ENCODE results near the gene CEBPB.
"Not testable (repeated sequence)": the region's sequence is repeated elsewhere in the genome, so short reads cannot be mapped to it uniquely, and the experiment has no call there.

The CEBPB gene

GRCh38 chr20:50190251-50191064 is at the start of gene CEBPB:
TSS of gene CEBPB (plus strand) at chr20:50190830. CDS start at chr20:50191034, 204 bp downstream.
- DNase-seq = peak; percentile 87

GRCh38 chr20:50141018-50141675 is 49.5 kb upstream of the CEBPB start:
- DNase-seq = no peak

GRCh38 chr20:50141811-50142561 is 48.6 kb upstream of the CEBPB start:
- no peak for DNase-seq

GRCh38 chr20:50142812-50143211 is 47.8 kb upstream of the CEBPB start:
- no peak for DNase-seq

- DNase-seq = peak; percentile 63
Observed at GRCh38 chr20:50144362-50144761, 46.3 kb upstream of the CEBPB start.

DNA sequence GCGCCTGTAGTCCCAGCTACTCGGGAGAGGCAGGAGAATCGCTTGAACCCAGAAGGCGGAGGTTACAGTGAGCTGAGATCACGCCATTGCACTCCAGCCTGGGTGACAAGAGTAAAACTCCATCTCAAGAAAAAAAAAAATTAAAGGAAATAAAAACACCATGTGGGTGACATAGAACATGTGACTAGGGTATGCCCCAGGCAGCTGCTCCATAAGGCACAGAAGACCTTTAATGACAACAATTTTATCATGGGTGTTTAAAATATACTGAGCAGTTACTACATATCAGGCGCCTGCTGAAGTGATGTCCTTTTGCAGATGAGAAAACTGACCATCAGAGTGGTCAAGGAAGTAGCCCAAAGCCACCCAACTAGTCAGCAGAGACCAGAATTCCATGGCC is 45.1 kb upstream of the CEBPB start:
- DNase-seq = no peak

DNA sequence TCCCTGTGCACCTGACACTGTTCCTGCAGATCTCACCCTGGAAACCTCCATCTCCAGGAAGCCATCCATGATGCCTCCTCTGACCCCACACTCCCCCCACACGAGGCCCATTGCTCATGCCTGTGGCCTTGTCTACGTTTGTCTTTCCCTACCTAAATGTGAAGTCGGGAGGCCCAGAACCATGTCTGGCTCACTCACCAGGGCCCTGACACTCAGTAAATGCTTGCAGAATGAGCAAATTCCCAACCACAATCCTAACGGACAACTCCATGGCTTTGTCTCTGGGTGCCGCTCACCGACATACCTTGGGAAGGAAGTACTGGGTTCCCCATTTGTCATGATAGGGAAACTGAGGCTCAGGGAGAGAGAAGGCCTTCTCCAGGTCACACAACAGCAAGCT is 44.4 kb upstream of the CEBPB start:
- DNase-seq = no peak

DNA sequence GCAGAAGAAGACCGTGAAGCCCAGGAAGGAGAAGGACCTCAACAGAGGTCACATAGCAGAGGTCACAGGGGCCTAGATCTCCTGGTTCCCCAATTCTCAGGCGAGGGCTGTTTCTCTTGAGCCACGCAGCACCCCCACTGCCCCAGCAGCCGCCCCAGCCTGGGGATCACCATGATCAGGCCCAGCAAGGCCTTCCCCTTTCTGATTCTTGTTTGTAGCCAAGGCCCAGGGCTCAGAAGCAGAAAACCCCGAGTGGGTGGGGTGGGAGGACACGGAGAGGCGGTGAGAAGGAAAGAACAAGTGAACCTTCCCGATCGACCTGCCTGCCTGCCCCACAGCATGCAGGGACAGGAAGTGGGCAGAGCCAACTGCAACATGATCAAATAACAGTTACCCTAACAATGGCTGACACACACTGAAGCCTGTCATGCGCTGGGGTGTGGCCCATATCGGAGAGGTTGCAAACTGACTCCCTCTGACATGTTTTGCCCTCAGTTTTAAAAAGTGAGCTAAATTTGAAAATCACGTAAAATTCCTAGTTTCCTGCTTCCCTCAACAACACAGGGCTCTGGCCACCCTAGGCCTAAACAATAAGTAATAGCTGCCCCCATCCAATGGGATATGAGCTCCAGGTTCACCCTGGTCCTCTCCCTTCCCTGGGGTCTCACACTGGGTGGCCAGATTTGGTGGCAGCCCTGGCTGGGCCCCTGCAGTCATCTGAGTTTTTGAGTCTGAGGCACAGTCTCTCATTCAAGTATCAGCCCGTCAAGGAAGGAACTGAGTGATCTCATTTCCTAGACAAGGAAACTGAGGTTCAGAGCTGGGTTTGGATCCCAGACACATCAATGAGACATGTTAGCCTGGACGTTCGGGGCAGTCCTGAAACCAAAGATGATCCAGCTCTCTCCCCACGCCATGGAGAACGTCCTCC is 43.6 kb upstream of the CEBPB start:
- peak; percentile 88 for DNase-seq

GRCh38 chr20:50149481-50150254 is 41.0 kb upstream of the CEBPB start:
- DNase-seq = no peak

DNA sequence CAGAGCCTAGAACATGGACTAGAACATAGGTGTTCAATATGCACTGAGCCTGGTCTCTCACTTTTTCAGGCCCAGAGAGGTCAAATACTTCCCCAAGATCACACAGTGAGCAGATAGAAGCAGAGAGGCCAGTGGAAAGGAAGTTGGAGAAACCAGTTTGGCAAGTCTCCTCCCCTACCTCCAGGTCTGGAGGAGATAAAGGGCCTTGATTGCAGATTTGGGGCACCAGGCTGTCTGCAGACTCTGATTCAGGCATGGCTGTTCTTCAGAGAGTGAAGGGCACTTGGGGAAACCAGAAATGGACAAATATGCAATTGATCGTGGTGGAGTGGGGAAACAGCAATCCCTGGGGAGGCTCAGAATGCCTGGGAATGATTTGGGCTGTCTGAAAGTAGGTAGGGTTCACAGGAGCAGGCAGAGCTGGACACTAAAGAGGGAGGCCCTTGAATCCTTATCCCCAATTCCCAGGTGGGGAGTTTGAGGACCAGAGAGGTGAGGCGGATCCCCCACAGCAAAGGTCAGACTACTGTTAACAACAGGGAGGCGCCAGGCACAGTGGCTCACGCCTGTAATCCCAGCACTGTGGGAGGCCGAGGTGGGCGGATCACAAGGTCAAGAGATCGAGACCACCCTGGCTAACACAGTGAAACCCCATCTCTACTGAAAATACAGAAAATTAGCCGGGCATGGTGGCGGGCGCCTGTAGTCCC is 39.4 kb upstream of the CEBPB start:
- DNase-seq = no peak

- DNase-seq = no peak
Observed at GRCh38 chr20:50152394-50153152, 38.1 kb upstream of the CEBPB start.

- DNase-seq = no peak
Observed at GRCh38 chr20:50153153-50153499, 37.5 kb upstream of the CEBPB start.

DNA sequence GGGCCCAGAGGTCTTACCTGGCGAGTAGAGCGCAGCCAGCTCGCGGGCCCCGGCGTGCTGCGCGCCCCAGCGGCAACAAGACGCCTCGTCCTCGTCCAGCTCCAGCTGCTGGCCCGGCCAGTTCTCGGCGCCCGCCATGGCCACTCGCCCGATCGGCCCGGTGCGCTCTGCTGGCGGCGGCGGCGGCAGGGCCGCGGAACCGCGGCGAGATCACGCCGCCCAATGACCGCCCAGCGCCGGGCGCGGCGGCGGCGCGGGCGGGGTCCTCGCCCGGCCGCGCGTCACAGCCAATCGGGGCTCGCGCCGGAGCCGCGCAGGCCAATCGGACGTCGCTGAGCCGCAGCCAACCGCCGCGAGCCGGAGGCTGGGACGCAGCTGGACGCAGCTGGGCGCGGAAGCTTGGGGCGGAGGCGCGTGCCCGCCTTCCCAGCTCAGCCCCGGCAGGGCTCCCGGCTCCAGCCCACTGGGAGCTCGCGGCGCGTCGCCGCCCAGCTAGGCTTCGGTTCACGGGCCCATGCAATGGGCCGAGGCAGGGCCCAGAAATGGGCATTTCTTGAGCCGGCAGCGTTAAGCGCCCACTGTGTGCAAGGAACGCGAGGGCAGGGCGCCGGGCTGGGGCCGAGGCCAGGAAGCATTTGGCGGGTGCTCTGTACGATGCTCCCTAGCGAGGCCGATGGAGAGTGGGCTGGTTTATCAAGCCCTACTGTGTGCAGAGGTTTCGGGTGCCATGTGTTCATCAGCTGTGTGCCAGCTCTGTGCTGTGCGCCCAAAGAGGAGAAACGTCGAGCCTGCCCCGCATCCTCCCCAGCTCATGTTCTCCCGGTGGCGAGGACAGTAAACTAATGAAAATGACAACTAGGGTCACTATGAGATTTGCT is 36.9 kb upstream of the CEBPB start, which contains the start of gene PEDS1:
Gene PEDS1, minus strand, starts transcription at position 224 of the 878 bp plus-strand sequence. Its CDS starts 86 bp downstream, at position 138.
- peak; percentile 83 for DNase-seq

DNA sequence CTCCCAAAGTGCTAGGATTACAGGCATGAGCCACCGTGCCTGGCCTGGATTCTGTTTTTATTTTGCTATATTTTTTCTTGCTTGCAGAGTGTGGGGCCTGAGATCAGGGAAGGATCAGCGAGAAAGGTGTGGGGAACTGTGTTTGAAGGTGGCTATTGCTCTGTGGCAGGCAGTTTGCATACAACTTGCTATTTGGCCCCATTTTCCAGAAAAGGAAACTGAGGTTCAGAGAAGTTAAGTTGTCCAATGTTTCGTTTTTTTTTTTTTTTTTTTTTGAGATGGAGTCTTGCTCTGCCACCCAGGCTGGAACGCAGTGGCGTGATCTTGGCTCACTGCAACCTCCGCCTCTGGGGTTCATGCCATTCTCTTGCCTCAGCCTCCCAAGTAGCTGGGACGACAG is 29.1 kb upstream of the CEBPB start:
- DNase-seq = not testable (repeated sequence)

DNA sequence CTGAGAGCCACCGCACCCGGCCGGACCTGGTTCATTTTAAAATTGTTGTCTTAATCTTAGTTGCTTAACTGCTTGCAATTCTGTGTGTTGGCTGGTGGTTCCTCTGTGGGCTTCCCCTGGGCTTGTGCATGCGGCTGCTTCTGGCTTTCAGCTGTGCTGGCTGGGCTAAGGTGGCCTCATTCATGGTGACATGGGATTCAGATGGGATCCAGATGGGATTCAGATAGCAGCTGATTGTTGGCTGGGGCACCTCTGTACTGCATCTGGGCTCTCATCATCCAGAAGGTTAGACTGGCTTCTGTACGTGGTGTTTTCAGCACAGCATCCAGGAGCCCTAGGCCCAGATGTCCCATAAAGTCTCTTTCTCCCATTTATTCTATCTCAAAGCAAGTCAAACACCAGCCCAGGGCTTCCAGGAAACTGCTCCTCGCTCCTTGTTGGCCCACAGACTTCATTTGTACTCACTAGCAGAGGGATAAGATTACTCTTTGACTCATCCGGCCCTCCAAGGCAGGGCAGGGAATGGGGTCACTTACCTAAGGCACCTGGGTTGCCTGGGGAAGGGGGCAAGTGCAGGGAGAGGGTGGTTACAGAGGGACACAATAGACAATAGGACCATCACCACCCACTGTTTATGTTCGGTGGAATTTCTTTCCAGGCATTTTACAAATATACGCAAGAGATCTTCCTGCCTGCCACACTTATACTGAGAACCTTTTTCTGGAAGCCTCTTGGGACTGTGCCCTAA is 26.9 kb upstream of the CEBPB start:
- no peak for DNase-seq

DNA sequence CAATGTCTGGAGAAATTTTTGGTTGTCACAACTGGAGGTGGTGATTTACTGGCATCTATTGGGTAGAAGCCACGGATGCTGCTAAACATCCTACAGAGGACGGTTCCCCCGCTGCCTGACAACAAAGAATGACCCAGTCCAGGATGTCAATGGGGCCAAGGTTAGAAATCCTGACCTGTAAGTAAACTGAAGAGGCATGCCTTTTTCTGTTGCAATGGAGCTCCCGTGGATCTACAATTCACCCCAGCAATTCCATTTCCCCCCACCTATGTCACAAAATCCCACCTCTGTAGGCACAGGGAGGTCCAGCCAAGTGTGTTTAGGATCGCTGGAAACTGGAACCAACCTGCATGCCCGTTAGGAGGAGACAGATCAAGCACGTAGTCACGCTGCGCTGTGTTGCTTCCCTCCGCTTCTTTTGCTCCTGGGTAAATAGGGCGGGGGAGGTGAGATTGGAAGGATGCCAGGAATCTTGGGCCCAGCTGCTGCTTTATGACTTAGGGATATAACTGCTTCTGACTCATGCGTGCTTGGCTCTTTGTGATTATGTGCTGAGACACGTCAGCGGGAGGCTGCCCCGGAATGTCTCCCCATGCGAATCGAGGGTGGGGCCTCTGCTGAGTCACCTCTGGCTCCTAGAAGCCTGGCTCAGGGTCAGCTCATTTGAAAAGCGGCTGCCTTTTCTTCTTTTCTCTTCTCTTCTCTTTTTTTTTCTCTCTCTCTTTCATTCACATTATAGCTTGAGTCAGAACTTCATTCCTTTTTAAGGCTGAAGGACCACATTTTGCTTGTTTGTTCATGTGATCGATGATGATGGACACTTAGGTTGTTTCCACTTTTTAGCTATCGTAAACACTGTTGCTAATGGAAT is 24.7 kb upstream of the CEBPB start:
- peak; percentile 90 for DNase-seq

DNA sequence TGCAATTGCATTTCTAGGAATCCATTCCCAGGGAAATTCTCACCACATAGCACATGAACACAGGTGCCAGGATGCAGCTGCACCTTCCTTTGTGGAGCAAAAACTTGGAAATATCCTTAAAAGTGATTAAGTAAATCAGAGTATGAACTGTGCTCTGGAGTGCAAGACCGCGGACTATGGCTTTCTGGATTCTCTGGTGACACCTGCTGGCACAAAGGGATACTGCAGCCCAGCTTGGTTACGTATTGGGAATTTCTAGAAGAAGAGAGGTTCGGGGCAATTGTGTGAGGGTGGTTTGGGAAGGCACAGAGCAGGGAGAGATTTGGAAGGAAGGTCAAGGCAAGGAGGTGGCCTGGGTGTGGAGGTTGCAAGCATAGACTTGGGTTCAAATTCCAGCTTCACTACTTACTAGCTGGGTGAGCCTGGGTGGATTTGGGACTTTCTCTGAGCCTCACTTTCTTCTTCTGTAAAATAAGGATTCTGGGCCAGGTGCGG is 21.3 kb upstream of the CEBPB start:
- peak; percentile 72 for DNase-seq

Measured in CD4-positive, alpha-beta T cell treated with Interleukin-15 for 1 hour (primary cell).